T-cell (primary cell): Measurements from ENCODE around the gene MAP1B. TPM values are rescaled to one million over a fixed set of nuclear protein-coding genes. Genes with fewer than 3 reads are reported as not detected.

ENCODE experiments used
- ATAC-seq, 4 experiments: fragments of 200-7000 bp in 3 of 4; fragments of 150-1000 bp in 1 of 4; cut with Tn5 transposase; replicated peaks in 1 of 4; 1 replicate in 3 of 4; 2 replicates in 1 of 4; pipeline ENCODE4 v1.10.0; 2021; ENCODE audit warnings: moderate library complexity in 3 of 4, mild to moderate bottlenecking in 2 of 4, moderate number of reproducible peaks in 1 of 4
- CTCF ChIA-PET, 2 donors: fragments of 300-600 bp; sonication (Branson Sonifier 250); formaldehyde crosslinking; loops; one replicate each; lab custom pipeline; 2022; ENCODE audit warnings: antibody characterized with exemption in 2 of 2; lab: Charles Lee
- POLR2A ChIA-PET, 2 donors: fragments of 300-600 bp; sonication (Branson Sonifier 250); formaldehyde crosslinking; loops; one replicate each; lab custom pipeline; 2022; ENCODE audit warnings: antibody characterized with exemption in 2 of 2; lab: Charles Lee
- DNase-seq, 35 experiments: peaks; one replicate each; pipeline versions ENCODE4 v3.0.0 to v3.0.0-alpha.2; 2013 to 2023
- H3K27ac ChIP-seq: one replicate; pipeline ENCODE4 v1.5.1; 2013; ENCODE audit warnings: low read length
- H3K27me3 ChIP-seq, 2 experiments: replicated peaks in 1 of 2; 1 replicate in 1 of 2; 2 replicates in 1 of 2; pipeline versions ENCODE4 v1.6.1 to v1.7.0; 2013; ENCODE audit warnings: low read length in 1 of 2, mixed read lengths in 1 of 2; ENCODE audit not compliant: control insufficient read depth in 2 of 2, insufficient read depth in 2 of 2; ENCODE audit errors: extremely low read depth in 1 of 2
- H3K36me3 ChIP-seq, 2 donors: 1 replicate in 1 of 2; 2 replicates in 1 of 2; pipeline versions ENCODE4 v1.6.1 to v1.7.0; 2013; ENCODE audit warnings: low read length in 1 of 2; ENCODE audit not compliant: control insufficient read depth in 2 of 2, insufficient read depth in 1 of 2; ENCODE audit errors: extremely low read depth in 1 of 2
- H3K4me1 ChIP-seq, 2 experiments: 1 replicate in 1 of 2; 2 replicates in 1 of 2; pipeline versions ENCODE4 v1.6.1 to v1.7.0; 2013; ENCODE audit warnings: low read length in 2 of 2, mixed read lengths in 1 of 2; ENCODE audit not compliant: insufficient read depth in 2 of 2, control insufficient read depth in 1 of 2; ENCODE audit errors: extremely low read depth in 1 of 2
- H3K4me3 ChIP-seq, 2 donors: 1 replicate in 1 of 2; 2 replicates in 1 of 2; pipeline versions ENCODE4 v1.5.1 to v1.7.0; 2013; ENCODE audit warnings: mild to moderate bottlenecking in 2 of 2, low read length in 1 of 2, moderate library complexity in 1 of 2; ENCODE audit not compliant: control insufficient read depth in 1 of 2; ENCODE audit errors: extremely low read depth in 1 of 2
- H3K9me3 ChIP-seq: 2 replicates; pipeline ENCODE4 v1.7.0; 2013
- H3K27ac Mint-ChIP-seq, 2 donors: one replicate each; pipeline ENCODE4 v1.8.0; 2020 to 2021; ENCODE audit warnings: mild to moderate bottlenecking in 2 of 2, mixed read lengths in 2 of 2
- H3K27me3 Mint-ChIP-seq, 2 donors: one replicate each; pipeline ENCODE4 v1.8.0; 2021 to 2022; ENCODE audit warnings: mixed read lengths in 2 of 2
- H3K36me3 Mint-ChIP-seq: one replicate; pipeline ENCODE4 v1.8.0; 2021; ENCODE audit warnings: mixed read lengths
- H3K4me1 Mint-ChIP-seq, 3 donors: one replicate each; pipeline ENCODE4 v1.8.0; 2020 to 2022; ENCODE audit warnings: mixed read lengths in 3 of 3, mild to moderate bottlenecking in 1 of 3
- H3K4me3 Mint-ChIP-seq, 3 donors: one replicate each; pipeline ENCODE4 v1.8.0; 2020 to 2022; ENCODE audit warnings: mild to moderate bottlenecking in 3 of 3, mixed read lengths in 3 of 3, moderate library complexity in 3 of 3
- H3K9me3 Mint-ChIP-seq, 3 donors: one replicate each; pipeline ENCODE4 v1.8.0; 2020 to 2022; ENCODE audit warnings: mixed read lengths in 3 of 3
- WGBS: methylation state at CpG from one replicate; pipeline ENCODE4 v1.1.5; 2013; ENCODE audit warnings: missing lambda C conversion rate; ENCODE audit not compliant: insufficient coverage; 5-methylcytosine and 5-hydroxymethylcytosine counted together
- total RNA-seq, 35 experiments: library from RNA in 6 of 35; stranded (reverse) in 6 of 35; fragments of 120-200 nt in 1 of 35; gene quantifications; one replicate each; pipeline versions ENCODE4 v1.2.1 to v1.2.4 and lab custom pipeline; 2013 to 2026

The MAP1B gene
- total RNA-seq, 5 donors from 2014 or later (not counting 1 experiment from before 2014, with no cell fraction given): 0.33 to 0.98 (median 0.47) TPM; not detected in 2

- ATAC-seq (no peak), DNase-seq (no peak)
- WGBS: 79% methylated on average over 4 of the region's 5 CpGs
- no peaks in the 10 kb centered on the region for H3K9me3 Mint-ChIP-seq
- POLR2A ChIA-PET: no interaction called here
- no peaks in the 10 kb centered on the region for H3K36me3 Mint-ChIP-seq
- no peaks in the 10 kb centered on the region for H3K4me1 Mint-ChIP-seq
- Histone ChIP-seq H3K4me1 (no peaks in the 10 kb centered on the region), H3K4me3 (no peak overlapping the region), H3K27ac (no peak overlapping the region), H3K36me3 (no peaks in the 10 kb centered on the region), H3K27me3 (peaks cover 2 to 14% of the 10 kb centered on the region in 2 experiments), H3K9me3 (no peaks in the 10 kb centered on the region)
- H3K4me3 Mint-ChIP-seq: no peak overlapping the region
- peaks cover 11 to 16% of the 10 kb centered on the region in 2 donors for H3K27me3 Mint-ChIP-seq
- CTCF ChIA-PET: no interaction called here
- no peak overlapping the region for H3K27ac Mint-ChIP-seq
These were observed 39.4 kb upstream of the MAP1B start for GRCh38 chr5:72067682-72068470.

GRCh38 chr5:72070529-72070928 lies 36.7 kb upstream of the MAP1B start:
- Mint-ChIP-seq H3K4me1 (no peaks in the 10 kb centered on the region), H3K4me3 (no peak overlapping the region), H3K27me3 (peaks cover 12 to 20% of the 10 kb centered on the region in 2 donors), H3K27ac (no peak overlapping the region), H3K36me3 (no peaks in the 10 kb centered on the region), H3K9me3 (no peaks in the 10 kb centered on the region)
- no peaks in the 10 kb centered on the region for H3K4me1 ChIP-seq
- no peak overlapping the region for H3K27ac ChIP-seq
- H3K4me3 ChIP-seq: no peak overlapping the region
- no peaks in the 10 kb centered on the region for H3K9me3 ChIP-seq
- WGBS: 83% methylated on average over 2 of the region's 3 CpGs
- CTCF ChIA-PET: no interaction called here
- no peak for ATAC-seq
- H3K27me3 ChIP-seq: peaks cover 2 to 7% of the 10 kb centered on the region in 2 experiments
- H3K36me3 ChIP-seq: no peaks in the 10 kb centered on the region
- POLR2A ChIA-PET: no interaction called here
- no peak for DNase-seq

DNA sequence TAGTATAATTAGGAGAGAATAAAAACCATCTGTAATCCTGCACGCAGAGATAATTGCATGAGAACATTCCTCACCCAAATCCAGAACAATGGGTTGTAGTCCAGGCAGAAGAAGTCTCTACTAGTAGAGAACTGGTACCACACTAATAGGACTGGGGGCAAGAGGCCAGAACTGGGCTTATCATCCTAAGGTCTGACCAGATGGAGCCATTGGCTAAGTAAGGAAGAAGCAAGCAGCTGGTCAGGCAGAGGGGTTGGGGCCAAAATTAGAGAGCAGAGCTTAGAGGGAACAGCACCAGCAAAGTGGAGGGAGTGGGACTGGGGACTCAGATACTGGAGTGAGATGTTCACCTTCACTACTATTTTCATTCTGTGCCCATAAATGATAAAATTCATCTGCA lies 35.4 kb upstream of the MAP1B start:
- Histone ChIP-seq H3K36me3 (no peaks in the 10 kb centered on the region), H3K27ac (no peak overlapping the region), H3K4me1 (no peaks in the 10 kb centered on the region), H3K9me3 (no peaks in the 10 kb centered on the region), H3K27me3 (peaks cover 2 to 3% of the 10 kb centered on the region in 2 experiments), H3K4me3 (no peak overlapping the region)
- Mint-ChIP-seq H3K36me3 (no peaks in the 10 kb centered on the region), H3K27ac (no peak overlapping the region), H3K4me1 (no peaks in the 10 kb centered on the region), H3K9me3 (no peaks in the 10 kb centered on the region), H3K27me3 (peaks cover 11 to 23% of the 10 kb centered on the region in 2 donors), H3K4me3 (no peak overlapping the region)
- DNase-seq (no peak), ATAC-seq (no peak)
- CTCF ChIA-PET: no interaction called here
- no CpG with 5 or more reads among the region's 1 CpG for WGBS
- POLR2A ChIA-PET: no interaction called here

DNA sequence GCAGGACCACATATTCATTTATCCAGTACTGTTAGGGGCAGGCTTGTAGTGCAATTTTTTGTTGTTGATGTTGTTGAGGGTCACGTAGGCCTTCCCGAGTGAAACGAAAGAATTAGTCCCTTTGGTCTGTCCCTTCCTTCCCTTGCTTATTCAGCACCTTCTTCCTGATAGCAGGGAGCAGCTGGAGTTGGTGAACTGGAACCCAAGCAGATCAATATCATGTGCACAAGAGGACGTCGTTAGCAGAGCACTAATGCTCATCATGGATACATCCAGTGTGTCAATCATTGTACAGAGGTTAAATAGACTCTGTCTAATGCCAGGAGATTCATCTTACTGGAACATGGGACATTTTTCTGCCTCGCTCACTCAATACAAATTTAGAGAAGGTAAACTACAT lies 33.0 kb upstream of the MAP1B start:
- H3K36me3 Mint-ChIP-seq: no peaks in the 10 kb centered on the region
- H3K27me3 Mint-ChIP-seq: peaks cover 14 to 24% of the 10 kb centered on the region in 2 donors
- ATAC-seq: no peak
- H3K4me1 Mint-ChIP-seq: no peaks in the 10 kb centered on the region
- no peaks in the 10 kb centered on the region for H3K9me3 Mint-ChIP-seq
- H3K9me3 ChIP-seq: no peaks in the 10 kb centered on the region
- ChIA-PET POLR2A (no interaction called here), CTCF (no interaction called here)
- H3K4me1 ChIP-seq: no peaks in the 10 kb centered on the region
- H3K27ac ChIP-seq: no peak overlapping the region
- DNase-seq: no peak
- H3K27ac Mint-ChIP-seq: no peak overlapping the region
- H3K4me3 ChIP-seq: no peak overlapping the region
- no peaks in the 10 kb centered on the region for H3K36me3 ChIP-seq
- peaks cover 0 to 3% of the 10 kb centered on the region in 2 experiments for H3K27me3 ChIP-seq
- H3K4me3 Mint-ChIP-seq: no peak overlapping the region
- no CpG with 5 or more reads among the region's 6 CpGs for WGBS

DNA sequence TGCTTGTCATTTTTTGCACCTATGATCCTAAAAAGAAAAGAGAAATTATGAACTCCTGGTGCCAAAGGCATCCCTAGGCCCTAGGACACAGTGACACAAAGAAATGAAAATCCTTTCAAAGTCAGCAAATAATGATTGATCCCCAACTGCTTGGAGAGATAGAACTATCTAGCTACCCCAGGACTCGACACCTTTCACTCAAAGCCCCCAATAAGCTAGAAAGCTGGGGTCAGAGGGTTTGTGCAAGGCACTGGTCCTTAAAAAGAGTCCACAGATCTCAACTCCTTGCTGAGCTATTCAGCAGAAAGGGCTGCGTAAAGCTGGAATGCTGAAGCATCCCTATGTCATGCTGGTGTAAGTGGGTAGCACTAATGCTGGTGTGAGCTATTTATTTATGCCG lies 31.8 kb upstream of the MAP1B start:
- ChIA-PET CTCF (no interaction called here), POLR2A (no interaction called here)
- H3K27me3 Mint-ChIP-seq: peaks cover 17 to 30% of the 10 kb centered on the region in 2 donors
- H3K9me3 ChIP-seq: no peaks in the 10 kb centered on the region
- DNase-seq (no peak), ATAC-seq (no peak)
- no peaks in the 10 kb centered on the region for H3K36me3 ChIP-seq
- no peak overlapping the region for H3K4me3 ChIP-seq
- H3K36me3 Mint-ChIP-seq: no peaks in the 10 kb centered on the region
- no peaks in the 10 kb centered on the region for H3K4me1 ChIP-seq
- no peak overlapping the region for H3K27ac Mint-ChIP-seq
- no peak overlapping the region for H3K27ac ChIP-seq
- no peak overlapping the region for H3K4me3 Mint-ChIP-seq
- H3K4me1 Mint-ChIP-seq: no peaks in the 10 kb centered on the region
- 86% methylated on average over 1 of the region's 3 CpGs for WGBS
- no peaks in the 10 kb centered on the region for H3K9me3 Mint-ChIP-seq
- peaks cover 0 to 8% of the 10 kb centered on the region in 2 experiments for H3K27me3 ChIP-seq

DNA sequence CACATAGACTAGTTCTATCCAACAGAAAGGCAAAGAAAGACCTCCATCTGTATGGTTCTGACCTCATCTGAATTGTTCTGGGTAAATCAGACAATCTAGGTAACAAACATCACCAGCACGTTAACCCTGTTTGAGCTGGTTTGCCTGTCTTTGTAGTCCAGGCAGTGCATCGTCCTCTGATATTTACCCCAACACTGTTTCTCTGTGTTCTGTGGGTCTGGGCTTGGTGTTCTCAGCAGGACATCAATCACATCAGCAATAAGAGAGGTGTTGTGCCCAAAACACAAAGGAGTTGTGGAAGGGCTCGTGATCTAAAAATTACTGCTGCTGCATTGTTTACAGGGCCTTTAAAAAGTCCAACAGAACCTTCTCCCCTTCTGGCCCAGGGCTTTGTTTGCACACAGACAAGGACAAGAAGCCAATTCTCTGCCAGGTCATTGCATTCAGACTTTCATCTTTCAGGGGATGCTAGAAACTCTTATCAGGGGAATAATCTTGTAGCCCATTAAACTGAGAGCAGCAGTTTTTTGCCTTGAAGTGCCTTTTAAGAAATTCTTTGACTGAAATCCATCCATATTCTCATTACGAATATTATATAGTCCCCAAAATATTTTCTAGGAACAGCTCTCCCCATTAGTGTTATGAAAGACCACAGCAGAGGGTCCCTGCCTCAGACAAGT lies 30.5 kb upstream of the MAP1B start:
- no peaks in the 10 kb centered on the region for H3K4me1 ChIP-seq
- H3K4me1 Mint-ChIP-seq: no peaks in the 10 kb centered on the region
- H3K27ac Mint-ChIP-seq: no peak overlapping the region
- H3K27me3 ChIP-seq: peaks cover 0 to 9% of the 10 kb centered on the region in 2 experiments
- no peak overlapping the region for H3K4me3 ChIP-seq
- H3K4me3 Mint-ChIP-seq: no peak overlapping the region
- H3K9me3 Mint-ChIP-seq: no peaks in the 10 kb centered on the region
- DNase-seq (no peak), ATAC-seq (no peak)
- H3K27ac ChIP-seq: no peak overlapping the region
- no peaks in the 10 kb centered on the region for H3K36me3 ChIP-seq
- WGBS: no CpG with 5 or more reads among the region's 4 CpGs
- H3K9me3 ChIP-seq: no peaks in the 10 kb centered on the region
- ChIA-PET POLR2A (no interaction called here), CTCF (no interaction called here)
- no peaks in the 10 kb centered on the region for H3K36me3 Mint-ChIP-seq
- peaks cover 15 to 29% of the 10 kb centered on the region in 2 donors for H3K27me3 Mint-ChIP-seq
